Ureter (tissue), 1 donor: ENCODE measurements around the gene PIK3CB. TPM values are rescaled to one million over a fixed set of nuclear protein-coding genes. Genes with fewer than 3 reads are reported as not detected.
"Not testable (repeated sequence)": the region's sequence is repeated elsewhere in the genome, so short reads cannot be mapped to it uniquely, and the experiment has no call there.

Experiments used
- DNase-seq: peaks from one replicate; pipeline ENCODE4 v3.0.0-alpha.2; 2020; ENCODE audit warnings: low spot score
- total RNA-seq: library from RNA; stranded (reverse); gene quantifications from one replicate; pipeline ENCODE4 v1.2.4, GENCODE V29; 2023
- donor health status: DM: yes; HTN: yes; CAD: no.

The PIK3CB gene
- total RNA-seq, 1 donor from 2014 or later, result 41.5 TPM

- no peak for DNase-seq
Measured at GRCh38 chr3:138806376-138807080, 28.2 kb downstream of the PIK3CB start.

- DNase-seq, result no peak
Measured at GRCh38 chr3:138803006-138803653, 31.6 kb downstream of the PIK3CB start.

GRCh38 chr3:138802223-138802622 is 32.5 kb downstream of the PIK3CB start:
- not testable (repeated sequence) for DNase-seq

- DNase-seq, result no peak
Measured at GRCh38 chr3:138801792-138802191, 32.9 kb downstream of the PIK3CB start.

GRCh38 chr3:138800248-138800647 is 34.5 kb downstream of the PIK3CB start:
- DNase-seq, result no peak

- no peak for DNase-seq
Measured at GRCh38 chr3:138799822-138800221, 34.9 kb downstream of the PIK3CB start.

GRCh38 chr3:138797508-138798038 is 37.2 kb downstream of the PIK3CB start:
- DNase-seq, result no peak

GRCh38 chr3:138796761-138797160 is 38.0 kb downstream of the PIK3CB start:
- no peak for DNase-seq

- DNase-seq, result no peak
Measured at GRCh38 chr3:138786788-138787271, 47.9 kb downstream of the PIK3CB start.

DNA sequence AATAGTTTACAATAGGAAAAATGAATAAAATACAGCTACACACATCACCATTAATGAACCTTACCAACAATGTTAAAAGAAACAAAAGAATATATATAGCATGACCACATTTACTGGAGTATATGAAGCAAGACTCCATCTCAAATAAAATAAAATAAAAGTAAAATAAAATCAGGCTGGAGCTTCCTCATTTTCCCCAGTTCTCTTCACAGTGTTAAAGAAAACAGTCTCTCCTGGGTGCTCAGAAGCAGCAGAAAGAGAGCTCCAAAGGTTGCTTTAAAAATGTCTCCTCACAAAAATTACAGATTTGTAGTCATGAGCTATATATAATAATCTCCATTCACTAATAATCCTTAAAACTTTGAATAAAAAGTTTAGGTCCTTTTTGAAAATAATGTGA is 48.8 kb downstream of the PIK3CB start:
- no peak for DNase-seq

DNA sequence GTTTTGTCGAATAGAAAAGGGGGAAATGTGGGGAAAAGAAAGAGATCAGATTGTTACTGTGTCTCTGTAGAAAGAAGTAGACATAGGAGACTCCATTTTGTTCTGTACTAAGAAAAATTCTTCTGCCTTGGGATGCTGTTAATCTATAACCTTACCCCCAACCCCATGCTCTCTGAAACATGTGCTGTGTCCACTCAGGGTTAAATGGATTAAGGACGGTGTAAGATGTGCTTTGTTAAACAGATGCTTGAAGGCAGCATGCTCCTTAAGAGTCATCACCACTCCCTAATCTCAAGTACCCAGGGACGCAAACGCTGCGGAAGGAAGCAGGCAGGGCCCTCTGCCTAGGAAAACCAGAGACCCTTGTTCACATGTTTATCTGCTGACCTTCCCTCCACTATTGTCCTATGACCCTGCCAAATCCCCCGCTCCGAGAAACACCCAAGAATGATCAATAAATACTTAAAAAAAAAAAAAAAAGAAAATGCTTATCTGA is 49.3 kb downstream of the PIK3CB start:
- DNase-seq, result not testable (repeated sequence)

- DNase-seq, result no peak
Measured at GRCh38 chr3:138782755-138783154, 52.0 kb downstream of the PIK3CB start.

- DNase-seq, result no peak
Measured at GRCh38 chr3:138781012-138781470, 53.7 kb downstream of the PIK3CB start.

- DNase-seq, result no peak
Measured at GRCh38 chr3:138778643-138779042, 56.1 kb downstream of the PIK3CB start.

DNA sequence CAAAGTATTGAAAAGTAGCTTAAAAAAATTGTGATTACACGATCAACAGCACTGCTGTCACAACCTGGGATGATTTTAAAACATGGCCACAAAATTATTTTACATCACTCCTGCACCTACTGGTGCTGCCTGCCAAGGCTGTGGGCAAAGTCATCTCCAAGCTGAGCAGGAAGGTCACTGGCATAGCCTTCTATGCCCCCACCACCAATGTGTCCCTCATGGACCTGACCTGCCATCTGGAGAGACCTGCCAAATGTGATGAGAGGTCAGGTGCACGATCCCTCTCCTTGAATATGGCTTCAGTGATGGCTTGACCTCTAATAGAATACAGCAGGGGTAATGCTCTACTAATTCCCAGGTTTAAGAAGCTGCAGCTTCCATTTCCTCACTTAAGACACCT is 57.8 kb downstream of the PIK3CB start:
- no peak for DNase-seq

DNA sequence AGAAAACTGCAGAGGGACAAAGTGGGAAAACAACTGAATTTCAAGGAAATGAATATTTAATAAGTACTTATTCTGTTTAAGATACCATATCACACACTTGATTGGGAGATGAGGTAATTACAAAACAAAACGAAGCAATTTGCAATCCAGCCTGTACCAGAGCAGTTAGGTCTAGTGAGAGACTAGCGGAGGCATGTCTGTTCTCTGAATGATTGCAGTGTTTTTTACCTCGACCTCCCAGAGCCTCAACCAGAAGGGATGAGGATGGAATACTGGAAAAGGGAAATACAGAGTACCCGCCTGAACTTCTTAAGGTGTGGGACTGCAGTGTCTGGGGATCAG is 59.5 kb downstream of the PIK3CB start:
- no peak for DNase-seq

DNA sequence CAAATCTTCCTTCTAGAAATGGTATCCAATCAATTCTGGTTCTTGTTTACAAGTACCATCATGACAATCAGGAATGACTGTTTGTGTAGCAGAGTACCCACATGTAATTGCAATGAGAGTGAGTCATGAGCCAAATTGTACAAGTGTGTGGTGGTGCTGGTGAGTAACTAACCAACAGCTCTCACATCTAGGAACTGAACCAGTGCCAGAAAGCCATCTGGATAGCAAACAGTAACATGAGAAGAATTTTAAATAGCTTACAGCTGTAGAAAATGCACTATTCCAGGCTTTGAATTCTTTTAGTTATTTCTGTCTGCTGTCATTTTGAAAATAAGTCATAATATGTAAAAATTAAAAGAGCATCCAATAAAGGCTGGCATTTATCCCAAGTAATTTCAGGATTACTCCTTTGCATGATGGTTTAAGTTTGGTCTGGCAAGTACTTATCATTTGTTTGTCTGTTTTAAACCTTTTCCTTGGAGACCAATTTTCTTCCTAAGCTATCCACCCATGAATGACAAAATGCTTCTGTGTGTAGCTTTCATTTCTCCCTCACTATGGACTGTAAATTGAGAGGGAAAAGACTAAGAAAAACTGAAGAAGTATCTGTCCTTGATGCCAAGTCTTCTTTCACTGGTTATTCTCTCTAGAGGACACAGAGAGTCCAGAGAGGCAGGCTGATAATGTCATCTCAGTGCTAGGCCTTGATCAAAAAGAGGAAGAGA is 60.0 kb downstream of the PIK3CB start:
- DNase-seq, result peak; percentile 69

DNA sequence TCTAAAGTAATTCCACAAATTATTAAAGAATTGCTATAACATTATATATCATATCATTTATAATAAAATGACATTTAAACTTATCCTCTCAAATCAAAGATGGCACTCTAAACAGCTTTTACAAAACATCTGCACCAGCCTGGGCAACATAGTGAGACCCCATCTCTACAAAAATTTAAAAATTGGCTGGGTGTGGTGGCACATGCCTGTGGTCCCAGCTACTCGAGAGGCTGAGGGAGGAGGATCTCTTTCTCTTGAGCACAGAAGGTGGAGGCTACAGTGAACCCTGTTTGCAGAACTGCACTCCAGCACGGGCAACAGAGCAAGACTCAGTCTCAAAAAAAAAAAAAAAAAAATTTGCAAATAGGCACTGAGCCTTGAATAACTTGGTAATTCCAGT is 63.1 kb downstream of the PIK3CB start:
- no peak for DNase-seq

- no peak for DNase-seq
Measured at GRCh38 chr3:138769616-138770015, 65.1 kb downstream of the PIK3CB start.

DNA sequence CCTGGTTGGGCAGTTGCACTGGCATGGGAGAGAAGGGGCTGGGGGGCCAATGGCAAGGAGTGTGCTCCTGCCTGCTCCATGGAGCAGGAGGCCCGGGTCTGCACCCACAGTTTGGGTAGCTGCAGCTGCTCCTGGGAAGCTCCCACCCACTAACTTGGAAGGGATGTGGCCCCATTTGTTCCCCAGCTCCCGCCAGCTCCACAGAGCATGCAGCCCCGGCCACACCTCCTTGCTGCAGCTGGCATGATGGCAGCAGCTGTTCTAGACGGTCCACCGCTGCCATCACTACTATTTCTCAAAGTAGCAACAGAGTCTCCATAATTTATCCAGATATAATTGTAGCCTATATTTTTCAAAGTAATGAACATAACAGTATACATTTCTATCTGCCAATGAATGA is 65.8 kb downstream of the PIK3CB start:
- DNase-seq, result no peak

GRCh38 chr3:138768125-138768524 is 66.6 kb downstream of the PIK3CB start:
- DNase-seq, result no peak

- DNase-seq, result no peak
Measured at GRCh38 chr3:138767498-138768104, 67.1 kb downstream of the PIK3CB start.
